Mesenchymal stem cell (in vitro differentiated cells and primary cell): ENCODE data around the gene OPHN1.
A peak's percentile ranks its signal among the peaks of the same experiment; 100 is the strongest.

Experiments used
- DNase-seq: peaks from one replicate; pipeline ENCODE4 v3.0.0-alpha.2; 2013
- H2AFZ ChIP-seq: one replicate; pipeline ENCODE4 v1.6.1; 2013; ENCODE audit warnings: low read depth, mild to moderate bottlenecking, control low read depth, inconsistent platforms, low read length, moderate library complexity
- H2AK5ac ChIP-seq: 2 replicates; pipeline ENCODE4 v1.6.1; 2013; ENCODE audit warnings: low read length, moderate library complexity, mild to moderate bottlenecking, inconsistent platforms; ENCODE audit not compliant: severe bottlenecking
- H2BK120ac ChIP-seq: one replicate; pipeline ENCODE4 v1.6.1; 2013; ENCODE audit warnings: low read depth, mild to moderate bottlenecking, inconsistent platforms, low read length, moderate library complexity
- H2BK12ac ChIP-seq, 2 experiments: one replicate each; pipeline ENCODE4 v1.6.1; 2013; ENCODE audit warnings: inconsistent platforms in 2 of 2, low read length in 2 of 2, mild to moderate bottlenecking in 2 of 2, moderate library complexity in 2 of 2, control low read depth in 1 of 2
- H2BK15ac ChIP-seq: one replicate; pipeline ENCODE4 v1.6.1; 2013; ENCODE audit warnings: mild to moderate bottlenecking, low read depth, inconsistent platforms; ENCODE audit not compliant: poor library complexity, severe bottlenecking
- H2BK5ac ChIP-seq: 2 replicates; pipeline ENCODE4 v1.6.1; 2013; ENCODE audit warnings: low read depth, mild to moderate bottlenecking, low read length, control low read depth, inconsistent platforms; ENCODE audit not compliant: poor library complexity, severe bottlenecking
- H3K14ac ChIP-seq, 2 experiments: one replicate each; pipeline ENCODE4 v1.6.1; 2013; ENCODE audit warnings: inconsistent platforms in 2 of 2, low read length in 2 of 2, control low read depth in 1 of 2, mild to moderate bottlenecking in 1 of 2, moderate library complexity in 1 of 2
- H3K18ac ChIP-seq, 2 experiments: one replicate each; pipeline ENCODE4 v1.6.1; 2013; ENCODE audit warnings: inconsistent platforms in 2 of 2, low read length in 2 of 2, control low read depth in 1 of 2, low read depth in 1 of 2, mild to moderate bottlenecking in 1 of 2
- H3K23ac ChIP-seq, 2 experiments: one replicate each; pipeline ENCODE4 v1.6.1; 2013; ENCODE audit warnings: inconsistent platforms in 2 of 2, low read length in 2 of 2, mild to moderate bottlenecking in 2 of 2, moderate library complexity in 2 of 2, control low read depth in 1 of 2
- H3K27ac ChIP-seq: 2 replicates; pipeline ENCODE4 v1.5.1; 2013; ENCODE audit warnings: mild to moderate bottlenecking, moderate library complexity, low read length, control low read depth, inconsistent platforms; ENCODE audit not compliant: poor library complexity, severe bottlenecking
- H3K27me3 ChIP-seq, 2 experiments: 2 replicates each; pipeline versions ENCODE4 v1.6.1 to v1.7.0; 2013; ENCODE audit warnings: low read length in 2 of 2, mild to moderate bottlenecking in 2 of 2, moderate library complexity in 2 of 2, control low read depth in 1 of 2, inconsistent platforms in 1 of 2; ENCODE audit not compliant: control insufficient read depth in 1 of 2, insufficient read depth in 1 of 2
- H3K36me3 ChIP-seq, 2 experiments: 2 replicates each; pipeline versions ENCODE4 v1.6.1 to v1.7.0; 2013; ENCODE audit warnings: low read length in 2 of 2, control low read depth in 1 of 2, inconsistent platforms in 1 of 2, low read depth in 1 of 2, mild to moderate bottlenecking in 1 of 2; ENCODE audit not compliant: insufficient read depth in 2 of 2, control insufficient read depth in 1 of 2
- H3K4ac ChIP-seq, 2 experiments: one replicate each; pipeline ENCODE4 v1.6.1; 2013; ENCODE audit warnings: inconsistent platforms in 2 of 2, low read length in 2 of 2, mild to moderate bottlenecking in 2 of 2, moderate library complexity in 2 of 2, control low read depth in 1 of 2, low read depth in 1 of 2
- H3K4me1 ChIP-seq: 2 replicates; pipeline ENCODE4 v1.6.1; 2013; ENCODE audit warnings: low read depth, low read length, control low read depth; ENCODE audit not compliant: control insufficient read depth, insufficient read depth
- H3K4me2 ChIP-seq: 2 replicates; pipeline ENCODE4 v1.6.1; 2013; ENCODE audit warnings: low read length, mild to moderate bottlenecking, inconsistent platforms; ENCODE audit not compliant: poor library complexity, severe bottlenecking
- H3K4me3 ChIP-seq, 2 experiments: 2 replicates each; pipeline versions ENCODE4 v1.5.1 to v1.7.0; 2013; ENCODE audit warnings: low read length in 2 of 2, mild to moderate bottlenecking in 2 of 2, control low read depth in 1 of 2, low read depth in 1 of 2; ENCODE audit not compliant: insufficient read depth in 1 of 2
- H3K79me1 ChIP-seq: replicated peaks from 2 replicates; pipeline ENCODE4 v1.6.1; 2013; ENCODE audit warnings: mild to moderate bottlenecking, control low read depth, low read length, inconsistent platforms; ENCODE audit not compliant: poor library complexity, severe bottlenecking
- H3K9ac ChIP-seq: 2 replicates; pipeline ENCODE4 v1.7.0; 2013; ENCODE audit warnings: mild to moderate bottlenecking, low read length, moderate library complexity
- H3K9me3 ChIP-seq: 2 replicates; pipeline ENCODE4 v1.7.0; 2013; ENCODE audit warnings: mild to moderate bottlenecking, low read length; ENCODE audit not compliant: control insufficient read depth
- H4K8ac ChIP-seq: one replicate; pipeline ENCODE4 v1.6.1; 2013; ENCODE audit warnings: inconsistent platforms, mild to moderate bottlenecking, low read length, moderate library complexity
- H4K91ac ChIP-seq: one replicate; pipeline ENCODE4 v1.6.1; 2013; ENCODE audit warnings: mild to moderate bottlenecking, low read length, inconsistent platforms
- WGBS: methylation state at CpG from one replicate; pipeline ENCODE4 v1.1.7; 2013; ENCODE audit warnings: mixed read lengths; 5-methylcytosine and 5-hydroxymethylcytosine counted together

The OPHN1 gene

DNA sequence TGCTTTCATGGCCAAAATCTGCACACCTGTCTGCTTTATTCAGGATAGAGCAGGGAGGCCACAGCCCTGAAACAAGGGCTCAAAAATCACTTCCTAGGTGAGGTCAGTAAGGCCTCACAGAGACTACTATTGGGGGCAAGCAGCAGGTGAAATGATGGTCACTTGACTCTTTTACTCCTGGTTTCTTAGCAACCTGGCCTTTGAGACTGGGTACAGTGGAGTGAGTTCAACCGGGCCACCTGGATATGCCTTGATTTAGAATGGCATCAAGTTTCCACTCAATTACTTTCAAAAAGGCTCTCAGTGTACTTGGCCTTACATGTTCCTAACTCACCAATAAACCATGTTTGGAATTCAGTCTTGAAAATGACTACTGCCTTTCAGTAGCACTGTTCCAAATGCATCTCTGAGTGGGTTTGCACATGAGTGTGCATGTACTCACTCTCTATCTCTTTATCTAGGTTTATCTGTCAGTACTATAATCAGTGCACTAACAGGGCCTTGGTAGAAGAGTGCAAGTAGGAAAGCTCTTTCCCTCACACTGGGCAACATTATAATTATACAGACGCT is 388.2 kb downstream of the OPHN1 start:
- H3K4me1 ChIP-seq: no peaks in the 10 kb centered on the region
- 100% methylated on average over 1 of the region's 2 CpGs for WGBS
- no peak overlapping the region for H2BK15ac ChIP-seq
- no peak overlapping the region for H4K8ac ChIP-seq
- no peaks in the 10 kb centered on the region for H3K79me1 ChIP-seq
- no peak for DNase-seq
- H4K91ac ChIP-seq: no peak overlapping the region
- no peak overlapping the region for H3K4ac ChIP-seq
- peaks cover 0 to 8% of the 10 kb centered on the region in 2 experiments for H3K27me3 ChIP-seq
- H3K18ac ChIP-seq: no peak overlapping the region
- no peak overlapping the region for H3K9ac ChIP-seq
- H3K4me2 ChIP-seq: no peak overlapping the region
- no peak overlapping the region for H3K4me3 ChIP-seq
- H3K36me3 ChIP-seq: peaks cover 4 to 5% of the 10 kb centered on the region in 2 experiments
- H3K27ac ChIP-seq: no peak overlapping the region
- H3K23ac ChIP-seq: no peak overlapping the region
- no peak overlapping the region for H2BK120ac ChIP-seq
- no peak overlapping the region for H3K14ac ChIP-seq
- no peak overlapping the region for H2BK5ac ChIP-seq
- no peak overlapping the region for H2BK12ac ChIP-seq
- H3K9me3 ChIP-seq: no peaks in the 10 kb centered on the region
- no peak overlapping the region for H2AFZ ChIP-seq
- H2AK5ac ChIP-seq: no peak overlapping the region

DNA sequence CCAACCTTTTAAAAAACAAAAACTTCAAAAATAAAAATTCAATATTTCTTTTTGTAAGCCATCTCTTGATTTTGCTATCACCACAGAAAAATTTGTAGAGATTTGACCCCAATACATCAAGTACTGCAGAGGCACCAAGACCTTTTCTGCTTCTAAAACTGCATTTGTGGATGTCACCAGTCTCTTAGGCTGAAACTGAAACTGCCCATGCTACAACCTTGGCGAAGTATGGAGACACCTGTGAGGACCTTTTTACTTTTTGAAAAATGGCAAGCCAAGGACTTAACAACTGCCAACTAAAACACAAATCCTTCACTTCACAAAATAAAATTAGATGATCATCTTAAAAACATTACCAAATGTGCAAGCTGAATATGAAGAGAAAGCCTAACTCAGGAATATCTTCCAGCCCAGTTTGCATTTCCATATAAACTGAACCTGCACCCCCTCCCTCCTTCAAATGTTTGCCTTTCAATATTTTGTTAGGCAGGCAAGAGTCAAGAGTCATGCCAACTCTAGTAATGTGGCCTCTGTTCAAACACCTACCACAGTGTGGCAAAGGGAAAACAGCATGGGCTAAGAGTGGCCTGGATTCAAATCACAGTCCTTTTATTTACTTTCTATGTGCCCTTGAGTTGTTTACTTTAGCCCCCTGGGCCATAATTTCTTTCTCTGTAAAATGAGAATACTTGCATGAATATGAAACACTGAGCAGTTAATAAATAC is 389.4 kb downstream of the OPHN1 start:
- no peaks in the 10 kb centered on the region for H3K4me1 ChIP-seq
- peaks cover 0 to 8% of the 10 kb centered on the region in 2 experiments for H3K27me3 ChIP-seq
- H2BK12ac ChIP-seq: no peak overlapping the region
- H2AK5ac ChIP-seq: no peak overlapping the region
- WGBS: 100% methylated on average over 1 of the region's 1 CpG
- H2AFZ ChIP-seq: no peak overlapping the region
- no peaks in the 10 kb centered on the region for H3K79me1 ChIP-seq
- no peak overlapping the region for H2BK120ac ChIP-seq
- no peak overlapping the region for H3K27ac ChIP-seq
- peaks cover 4 to 5% of the 10 kb centered on the region in 2 experiments for H3K36me3 ChIP-seq
- no peak overlapping the region for H3K4me3 ChIP-seq
- no peak for DNase-seq
- H3K4me2 ChIP-seq: no peak overlapping the region
- no peak overlapping the region for H2BK5ac ChIP-seq
- no peaks in the 10 kb centered on the region for H3K9me3 ChIP-seq
- no peak overlapping the region for H2BK15ac ChIP-seq
- no peak overlapping the region for H3K18ac ChIP-seq
- H4K8ac ChIP-seq: no peak overlapping the region
- no peak overlapping the region for H3K14ac ChIP-seq
- no peak overlapping the region for H3K23ac ChIP-seq
- no peak overlapping the region for H3K4ac ChIP-seq
- H3K9ac ChIP-seq: no peak overlapping the region
- H4K91ac ChIP-seq: no peak overlapping the region

DNA sequence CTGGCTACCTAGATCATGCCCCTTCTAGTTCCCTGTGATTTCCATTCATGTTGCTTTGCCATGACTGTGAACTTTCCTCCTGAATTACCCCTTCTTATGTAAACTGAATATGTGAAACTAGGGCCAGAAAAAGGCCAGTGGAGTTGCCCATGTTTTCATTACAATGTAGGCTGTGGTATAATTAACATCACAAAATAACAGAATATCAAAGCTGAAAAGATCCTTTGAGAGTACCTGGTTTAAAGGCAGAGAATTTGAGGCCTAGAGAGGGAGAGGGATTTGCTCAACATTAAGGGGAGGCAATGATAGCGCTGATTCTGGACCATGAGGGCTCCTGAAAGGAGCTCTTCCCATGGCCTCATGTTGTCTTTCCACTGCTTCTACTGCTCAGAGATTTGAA is 392.2 kb downstream of the OPHN1 start:
- no peak for DNase-seq
- no peak overlapping the region for H3K9ac ChIP-seq

DNA sequence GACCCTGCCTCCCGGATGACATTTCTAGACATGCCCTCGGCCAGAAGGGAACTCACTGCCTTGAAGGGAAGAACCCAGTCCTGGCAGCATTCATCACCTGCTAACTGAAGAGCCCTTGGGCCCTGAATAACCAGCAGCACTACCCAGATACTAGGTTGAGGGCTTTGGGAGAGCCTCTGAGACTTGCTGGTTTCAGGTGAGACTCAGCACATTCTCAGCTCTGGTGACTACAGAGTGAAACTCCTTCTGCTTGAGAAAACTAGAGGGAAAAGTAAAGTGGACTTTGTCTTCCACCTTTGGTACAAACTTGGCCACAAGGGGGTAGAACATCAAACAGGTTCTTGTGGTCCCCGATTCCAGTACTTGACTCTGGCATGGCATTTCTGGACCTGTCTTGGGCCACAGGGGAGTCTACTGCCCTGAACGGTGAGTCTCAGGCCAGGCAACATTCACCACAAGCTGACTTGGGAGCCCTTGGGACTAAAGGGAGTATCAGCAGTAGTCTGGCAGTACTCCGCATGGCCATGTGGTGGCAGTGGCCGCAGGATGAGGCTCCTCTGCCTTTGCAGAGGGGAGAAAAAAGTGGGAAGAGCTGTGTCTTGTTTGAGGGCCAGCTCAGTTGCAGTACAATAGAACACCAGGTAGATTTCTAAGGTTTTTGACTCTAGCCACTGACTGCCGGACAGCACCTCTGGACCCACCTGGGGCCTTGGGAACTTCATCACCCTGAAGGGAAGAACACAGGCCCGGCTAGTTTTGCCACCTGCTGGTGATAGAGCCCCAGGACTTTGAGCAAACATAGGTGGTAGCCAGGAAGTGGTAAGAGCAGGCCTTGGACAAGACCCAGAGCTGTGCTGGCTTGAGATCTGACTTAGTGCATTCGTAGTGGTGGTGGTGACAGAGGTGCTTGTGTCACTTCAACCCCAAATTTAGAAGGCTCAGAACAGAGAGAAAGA is 414.8 kb downstream of the OPHN1 start:
- Histone ChIP-seq H3K4me3 (no peak overlapping the region), H3K23ac (no peak overlapping the region), H3K18ac (no peak overlapping the region), H2BK15ac (no peak overlapping the region), H2AFZ (no peak overlapping the region), H4K8ac (no peak overlapping the region), H2BK5ac (no peak overlapping the region), H2BK12ac (no peak overlapping the region), H3K36me3 (no peaks in the 10 kb centered on the region), H3K4me2 (no peak overlapping the region), H3K9ac (no peak overlapping the region), H3K4ac (no peak overlapping the region), H3K4me1 (no peaks in the 10 kb centered on the region), H2AK5ac (no peak overlapping the region), H3K79me1 (no peaks in the 10 kb centered on the region), H4K91ac (no peak overlapping the region), H3K27me3 (peaks cover 0 to 17% of the 10 kb centered on the region in 2 experiments), H2BK120ac (no peak overlapping the region), H3K9me3 (peaks cover 4% of the 10 kb centered on the region), H3K27ac (no peak overlapping the region), H3K14ac (no peak overlapping the region)
- 57% methylated on average over 9 of the region's 9 CpGs for WGBS
- DNase-seq: peak; percentile 6

More for the DNA sequence above, 392.2 kb downstream of the OPHN1 start:
- Histone ChIP-seq H3K36me3 (no peaks in the 10 kb centered on the region), H2BK120ac (no peak overlapping the region), H4K8ac (no peak overlapping the region), H3K4ac (no peak overlapping the region), H4K91ac (no peak overlapping the region), H3K4me2 (no peak overlapping the region), H3K18ac (no peak overlapping the region), H2BK15ac (no peak overlapping the region), H3K27me3 (peaks cover 0 to 5% of the 10 kb centered on the region in 2 experiments), H3K79me1 (no peaks in the 10 kb centered on the region), H3K4me1 (no peaks in the 10 kb centered on the region), H2BK12ac (no peak overlapping the region), H3K4me3 (no peak overlapping the region), H2BK5ac (no peak overlapping the region), H3K14ac (no peak overlapping the region), H2AK5ac (no peak overlapping the region), H3K23ac (no peak overlapping the region), H2AFZ (no peak overlapping the region), H3K9me3 (peaks cover 3% of the 10 kb centered on the region), H3K27ac (no peak overlapping the region)
- WGBS: 86% methylated on average over 1 of the region's 1 CpG
